ENCODE results near the gene CLCN6. TPM values are rescaled to one million over a fixed set of nuclear protein-coding genes. Genes with fewer than 3 reads are reported as not detected.

CLCN6 gene
- total and polyA plus RNA-seq, 2 of the 13 experiments (the other 11 are each of a cell fraction or from before 2014, with no cell fraction given): 14.9 to 19.3 TPM

DNA sequence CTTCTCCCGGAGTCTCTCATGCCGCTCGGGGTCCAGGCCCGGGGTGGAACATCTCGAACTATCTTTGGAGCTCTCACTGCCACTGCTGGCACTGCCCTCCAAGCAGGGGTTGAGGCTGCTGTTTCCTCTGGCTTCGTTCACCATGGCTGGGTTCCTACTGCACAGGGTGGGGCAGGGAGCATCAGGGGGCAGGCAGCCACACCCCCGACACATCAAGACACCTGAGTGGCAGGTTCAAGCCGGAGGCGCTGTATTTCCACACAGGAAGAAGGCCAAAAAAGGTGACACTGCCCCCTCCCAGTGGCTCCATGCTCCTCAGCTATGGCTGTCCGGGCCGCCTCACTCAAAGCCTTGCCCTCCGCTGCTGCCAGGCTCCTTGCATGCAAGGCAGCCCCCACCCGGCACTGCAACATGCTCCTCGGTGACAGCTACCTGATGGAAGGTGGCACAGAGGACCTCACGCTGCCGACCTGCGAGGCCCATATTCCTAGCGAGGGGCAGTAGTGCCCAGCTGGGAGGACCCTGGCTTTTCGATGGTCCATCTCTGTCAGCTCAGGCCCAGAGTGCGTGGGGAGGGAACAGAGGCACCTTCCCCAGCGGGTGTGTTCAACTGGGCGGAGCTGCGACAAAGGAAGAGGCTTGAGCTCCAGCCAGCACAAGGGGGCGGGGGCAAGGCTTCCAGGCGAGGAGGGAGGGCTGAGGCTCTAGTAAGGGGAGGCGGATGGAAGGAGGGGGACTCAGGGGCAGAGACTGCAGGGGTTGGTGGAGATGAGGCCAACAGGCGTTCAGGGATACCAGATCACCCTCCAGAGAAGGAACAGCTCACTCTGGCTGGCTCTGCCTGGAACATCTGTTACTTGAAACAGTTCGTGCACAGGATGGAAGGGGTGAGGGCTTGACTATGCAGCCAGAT is 2.8 kb upstream of the CLCN6 start (continued):
- TF ChIP-seq ZNF382 (CRISPR knock-in tag; IDR thresholded peaks at IDR 0.05; ENCODE audit: borderline replicate concordance) (no peak), ZNF205 (CRISPR knock-in tag; IDR thresholded peaks at IDR 0.05) (no peak), HHEX (CRISPR knock-in tag; IDR thresholded peaks at IDR 0.05) (no peak), KAT2B (IDR thresholded peaks at IDR 0.05; ENCODE audit: borderline replicate concordance, low read depth, low read length) (no peak), HNRNPH1 (optimal IDR thresholded peaks at IDR 0.05; ENCODE audit: low read depth, low read length) (no peak), ZNF674 (CRISPR knock-in tag; IDR thresholded peaks at IDR 0.05; ENCODE audit: low read depth) (no peak), PHF5A (CRISPR knock-in tag; IDR thresholded peaks at IDR 0.05; ENCODE audit: low read depth, unreplicated experiment) (no peak), ZFAT (CRISPR knock-in tag; conservative IDR thresholded peaks at IDR 0.05) (no peak), SP5 (CRISPR knock-in tag; IDR thresholded peaks at IDR 0.05; ENCODE audit: borderline replicate concordance, low read depth) (peak; percentile 70; the same call in 1 of the 2 replicates), ZNF883 (CRISPR knock-in tag; IDR thresholded peaks at IDR 0.05; ENCODE audit: not compliant biosample characterization) (peak; percentile 39), GATAD1 (CRISPR knock-in tag; IDR thresholded peaks at IDR 0.05) (no peak), SOX6 (IDR thresholded peaks at IDR 0.05) (no peak), SOX6 (CRISPR knock-in tag; IDR thresholded peaks at IDR 0.05) (no peak), KLF15 (CRISPR knock-in tag; IDR thresholded peaks at IDR 0.05; ENCODE audit: borderline replicate concordance) (no peak), FOSL1 (CRISPR knock-in tag; IDR thresholded peaks at IDR 0.05; ENCODE audit: borderline replicate concordance) (no peak), RFXANK (CRISPR knock-in tag; IDR thresholded peaks at IDR 0.05) (no peak), KLF11 (CRISPR knock-in tag; IDR thresholded peaks at IDR 0.05) (no peak), ZNF773 (CRISPR knock-in tag; IDR thresholded peaks at IDR 0.05; ENCODE audit: borderline replicate concordance) (no peak), EZH2 (conservative IDR thresholded peaks at IDR 0.05; ENCODE audit: low read depth, low read length) (no peak), SUZ12 (IDR thresholded peaks at IDR 0.05; ENCODE audit: low read depth, low read length) (no peak)
- TF ChIP-seq, protein P1, sequence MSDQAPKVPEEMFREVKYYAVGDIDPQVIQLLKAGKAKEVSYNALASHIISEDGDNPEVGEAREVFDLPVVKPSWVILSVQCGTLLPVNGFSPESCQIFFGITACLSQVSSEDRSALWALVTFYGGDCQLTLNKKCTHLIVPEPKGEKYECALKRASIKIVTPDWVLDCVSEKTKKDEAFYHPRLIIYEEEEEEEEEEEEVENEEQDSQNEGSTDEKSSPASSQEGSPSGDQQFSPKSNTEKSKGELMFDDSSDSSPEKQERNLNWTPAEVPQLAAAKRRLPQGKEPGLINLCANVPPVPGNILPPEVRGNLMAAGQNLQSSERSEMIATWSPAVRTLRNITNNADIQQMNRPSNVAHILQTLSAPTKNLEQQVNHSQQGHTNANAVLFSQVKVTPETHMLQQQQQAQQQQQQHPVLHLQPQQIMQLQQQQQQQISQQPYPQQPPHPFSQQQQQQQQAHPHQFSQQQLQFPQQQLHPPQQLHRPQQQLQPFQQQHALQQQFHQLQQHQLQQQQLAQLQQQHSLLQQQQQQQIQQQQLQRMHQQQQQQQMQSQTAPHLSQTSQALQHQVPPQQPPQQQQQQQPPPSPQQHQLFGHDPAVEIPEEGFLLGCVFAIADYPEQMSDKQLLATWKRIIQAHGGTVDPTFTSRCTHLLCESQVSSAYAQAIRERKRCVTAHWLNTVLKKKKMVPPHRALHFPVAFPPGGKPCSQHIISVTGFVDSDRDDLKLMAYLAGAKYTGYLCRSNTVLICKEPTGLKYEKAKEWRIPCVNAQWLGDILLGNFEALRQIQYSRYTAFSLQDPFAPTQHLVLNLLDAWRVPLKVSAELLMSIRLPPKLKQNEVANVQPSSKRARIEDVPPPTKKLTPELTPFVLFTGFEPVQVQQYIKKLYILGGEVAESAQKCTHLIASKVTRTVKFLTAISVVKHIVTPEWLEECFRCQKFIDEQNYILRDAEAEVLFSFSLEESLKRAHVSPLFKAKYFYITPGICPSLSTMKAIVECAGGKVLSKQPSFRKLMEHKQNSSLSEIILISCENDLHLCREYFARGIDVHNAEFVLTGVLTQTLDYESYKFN (CRISPR knock-in tag; conservative IDR thresholded peaks at IDR 0.05): no peak
- TF ChIP-seq, protein P2, sequence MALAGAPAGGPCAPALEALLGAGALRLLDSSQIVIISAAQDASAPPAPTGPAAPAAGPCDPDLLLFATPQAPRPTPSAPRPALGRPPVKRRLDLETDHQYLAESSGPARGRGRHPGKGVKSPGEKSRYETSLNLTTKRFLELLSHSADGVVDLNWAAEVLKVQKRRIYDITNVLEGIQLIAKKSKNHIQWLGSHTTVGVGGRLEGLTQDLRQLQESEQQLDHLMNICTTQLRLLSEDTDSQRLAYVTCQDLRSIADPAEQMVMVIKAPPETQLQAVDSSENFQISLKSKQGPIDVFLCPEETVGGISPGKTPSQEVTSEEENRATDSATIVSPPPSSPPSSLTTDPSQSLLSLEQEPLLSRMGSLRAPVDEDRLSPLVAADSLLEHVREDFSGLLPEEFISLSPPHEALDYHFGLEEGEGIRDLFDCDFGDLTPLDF (CRISPR knock-in tag; IDR thresholded peaks at IDR 0.05): no peak
- TF ChIP-seq, protein P3, sequence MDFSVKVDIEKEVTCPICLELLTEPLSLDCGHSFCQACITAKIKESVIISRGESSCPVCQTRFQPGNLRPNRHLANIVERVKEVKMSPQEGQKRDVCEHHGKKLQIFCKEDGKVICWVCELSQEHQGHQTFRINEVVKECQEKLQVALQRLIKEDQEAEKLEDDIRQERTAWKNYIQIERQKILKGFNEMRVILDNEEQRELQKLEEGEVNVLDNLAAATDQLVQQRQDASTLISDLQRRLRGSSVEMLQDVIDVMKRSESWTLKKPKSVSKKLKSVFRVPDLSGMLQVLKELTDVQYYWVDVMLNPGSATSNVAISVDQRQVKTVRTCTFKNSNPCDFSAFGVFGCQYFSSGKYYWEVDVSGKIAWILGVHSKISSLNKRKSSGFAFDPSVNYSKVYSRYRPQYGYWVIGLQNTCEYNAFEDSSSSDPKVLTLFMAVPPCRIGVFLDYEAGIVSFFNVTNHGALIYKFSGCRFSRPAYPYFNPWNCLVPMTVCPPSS (IDR thresholded peaks at IDR 0.05): no peak
- TF ChIP-seq, protein P4, sequence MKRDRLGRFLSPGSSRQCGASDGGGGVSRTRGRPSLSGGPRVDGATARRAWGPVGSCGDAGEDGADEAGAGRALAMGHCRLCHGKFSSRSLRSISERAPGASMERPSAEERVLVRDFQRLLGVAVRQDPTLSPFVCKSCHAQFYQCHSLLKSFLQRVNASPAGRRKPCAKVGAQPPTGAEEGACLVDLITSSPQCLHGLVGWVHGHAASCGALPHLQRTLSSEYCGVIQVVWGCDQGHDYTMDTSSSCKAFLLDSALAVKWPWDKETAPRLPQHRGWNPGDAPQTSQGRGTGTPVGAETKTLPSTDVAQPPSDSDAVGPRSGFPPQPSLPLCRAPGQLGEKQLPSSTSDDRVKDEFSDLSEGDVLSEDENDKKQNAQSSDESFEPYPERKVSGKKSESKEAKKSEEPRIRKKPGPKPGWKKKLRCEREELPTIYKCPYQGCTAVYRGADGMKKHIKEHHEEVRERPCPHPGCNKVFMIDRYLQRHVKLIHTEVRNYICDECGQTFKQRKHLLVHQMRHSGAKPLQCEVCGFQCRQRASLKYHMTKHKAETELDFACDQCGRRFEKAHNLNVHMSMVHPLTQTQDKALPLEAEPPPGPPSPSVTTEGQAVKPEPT (CRISPR knock-in tag; IDR thresholded peaks at IDR 0.05; ENCODE audit: low read depth): 0 out of 2 replicates have a peak, but pooled peaks have one; percentile 7

All from HepG2 (cell line).